ENCODE results near the gene NFKBIL1. TPM values are rescaled to one million over a fixed set of nuclear protein-coding genes. Genes with fewer than 3 reads are reported as not detected.

NFKBIL1 gene
- total and polyA plus RNA-seq, 12 donors, result 5.0 to 46.2 (median 27.8) TPM

DNA sequence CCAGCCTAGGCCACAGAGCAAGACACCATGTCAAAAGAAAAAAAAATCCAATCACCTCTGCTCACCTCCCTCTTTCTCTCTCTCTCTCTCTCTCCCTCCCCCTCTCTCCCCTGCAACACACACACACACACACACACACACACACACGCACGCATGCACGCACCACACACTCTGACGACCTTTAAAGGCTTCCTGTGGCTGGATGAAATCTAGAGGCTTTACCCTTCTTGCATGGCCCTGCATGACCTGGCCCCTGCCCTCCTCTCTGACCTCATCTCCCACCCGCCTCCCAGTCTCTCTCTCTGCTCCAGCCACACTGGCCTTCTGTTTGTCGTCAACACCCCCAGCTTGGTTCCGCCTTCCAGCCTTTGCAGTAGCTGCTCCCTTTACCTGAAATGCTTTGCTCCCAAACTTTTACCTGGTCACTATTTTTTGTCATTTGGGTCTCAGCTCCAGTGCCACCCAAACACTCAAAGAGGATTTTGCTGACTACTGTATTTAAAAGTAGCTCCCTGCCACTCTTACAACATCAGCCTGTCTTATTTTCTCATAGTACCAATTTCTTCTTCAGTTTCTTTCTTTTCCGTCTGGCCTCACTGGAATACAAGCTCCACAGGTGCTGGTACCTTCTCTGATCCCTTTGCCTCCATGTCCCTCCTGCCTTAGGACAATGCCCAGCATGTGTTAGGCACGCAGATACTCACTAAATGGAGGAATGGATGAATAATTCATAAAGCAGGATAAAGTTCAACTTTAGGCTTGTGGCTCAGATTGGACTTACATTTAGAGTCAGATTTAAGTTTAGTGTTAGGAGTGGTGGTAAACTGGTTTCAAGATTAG, 20.3 kb downstream of the NFKBIL1 start:
- Histone ChIP-seq H3K27ac (no peak overlapping the region), H3K27me3 (no peaks in the 10 kb centered on the region), H3K9me3 (replicated peaks in 1 of 3) (no peaks in the 10 kb centered on the region), H3K4me1 (replicated peaks in 1 of 2) (no peaks in the 10 kb centered on the region), H3K36me3 (replicated peaks in 1 of 2) (no peaks in the 10 kb centered on the region), H3K4me3 (no peak overlapping the region)
- TF ChIP-seq POLR2A (IDR thresholded peaks at IDR 0.05), result no peak
- TF ChIP-seq, protein P1, sequence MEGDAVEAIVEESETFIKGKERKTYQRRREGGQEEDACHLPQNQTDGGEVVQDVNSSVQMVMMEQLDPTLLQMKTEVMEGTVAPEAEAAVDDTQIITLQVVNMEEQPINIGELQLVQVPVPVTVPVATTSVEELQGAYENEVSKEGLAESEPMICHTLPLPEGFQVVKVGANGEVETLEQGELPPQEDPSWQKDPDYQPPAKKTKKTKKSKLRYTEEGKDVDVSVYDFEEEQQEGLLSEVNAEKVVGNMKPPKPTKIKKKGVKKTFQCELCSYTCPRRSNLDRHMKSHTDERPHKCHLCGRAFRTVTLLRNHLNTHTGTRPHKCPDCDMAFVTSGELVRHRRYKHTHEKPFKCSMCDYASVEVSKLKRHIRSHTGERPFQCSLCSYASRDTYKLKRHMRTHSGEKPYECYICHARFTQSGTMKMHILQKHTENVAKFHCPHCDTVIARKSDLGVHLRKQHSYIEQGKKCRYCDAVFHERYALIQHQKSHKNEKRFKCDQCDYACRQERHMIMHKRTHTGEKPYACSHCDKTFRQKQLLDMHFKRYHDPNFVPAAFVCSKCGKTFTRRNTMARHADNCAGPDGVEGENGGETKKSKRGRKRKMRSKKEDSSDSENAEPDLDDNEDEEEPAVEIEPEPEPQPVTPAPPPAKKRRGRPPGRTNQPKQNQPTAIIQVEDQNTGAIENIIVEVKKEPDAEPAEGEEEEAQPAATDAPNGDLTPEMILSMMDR (IDR thresholded peaks at IDR 0.05), result no peak
- intact Hi-C loops (cut with DNase I), result no loop called here
- no peak for DNase-seq
- 39 to 53% (median 46%) methylated on average over 9 of the region's 9 CpGs for WGBS, 4 donors

GRCh38 chr6:31568537-31568961, 21.1 kb downstream of the NFKBIL1 start:
- Histone ChIP-seq H3K9me3 (replicated peaks in 1 of 3) (no peaks in the 10 kb centered on the region), H3K27me3 (no peaks in the 10 kb centered on the region)
- WGBS, 4 donors, result 57 to 76% (median 63%) methylated on average over 3 of the region's 3 CpGs

GRCh38 chr6:31569861-31570536, 22.6 kb downstream of the NFKBIL1 start:
- no peak for DNase-seq
- TF ChIP-seq, protein P1 (IDR thresholded peaks at IDR 0.05), result no peak
- no peak for TF ChIP-seq POLR2A (IDR thresholded peaks at IDR 0.05)
- intact Hi-C loops (cut with DNase I), result no loop called here
- Histone ChIP-seq H3K27me3 (no peaks in the 10 kb centered on the region), H3K4me3 (no peak overlapping the region), H3K9me3 (replicated peaks in 1 of 3) (no peaks in the 10 kb centered on the region), H3K4me1 (replicated peaks in 1 of 2) (no peaks in the 10 kb centered on the region), H3K36me3 (replicated peaks in 1 of 2) (no peaks in the 10 kb centered on the region), H3K27ac (no peak overlapping the region)
- 80 to 100% (median 84%) methylated on average over 1 of the region's 1 CpG for WGBS, 4 donors

More at GRCh38 chr6:31568537-31568961, 21.1 kb downstream of the NFKBIL1 start:
- Histone ChIP-seq H3K36me3 (replicated peaks in 1 of 2) (no peaks in the 10 kb centered on the region), H3K27ac (no peak overlapping the region), H3K4me3 (no peak overlapping the region), H3K4me1 (replicated peaks in 1 of 2) (no peaks in the 10 kb centered on the region)
- peak in 1 of 7 donors; percentile 38 for DNase-seq
- intact Hi-C loops (cut with DNase I), result no loop called here
- TF ChIP-seq, protein P1 (IDR thresholded peaks at IDR 0.05), result no peak
- no peak for TF ChIP-seq POLR2A (IDR thresholded peaks at IDR 0.05)

DNA sequence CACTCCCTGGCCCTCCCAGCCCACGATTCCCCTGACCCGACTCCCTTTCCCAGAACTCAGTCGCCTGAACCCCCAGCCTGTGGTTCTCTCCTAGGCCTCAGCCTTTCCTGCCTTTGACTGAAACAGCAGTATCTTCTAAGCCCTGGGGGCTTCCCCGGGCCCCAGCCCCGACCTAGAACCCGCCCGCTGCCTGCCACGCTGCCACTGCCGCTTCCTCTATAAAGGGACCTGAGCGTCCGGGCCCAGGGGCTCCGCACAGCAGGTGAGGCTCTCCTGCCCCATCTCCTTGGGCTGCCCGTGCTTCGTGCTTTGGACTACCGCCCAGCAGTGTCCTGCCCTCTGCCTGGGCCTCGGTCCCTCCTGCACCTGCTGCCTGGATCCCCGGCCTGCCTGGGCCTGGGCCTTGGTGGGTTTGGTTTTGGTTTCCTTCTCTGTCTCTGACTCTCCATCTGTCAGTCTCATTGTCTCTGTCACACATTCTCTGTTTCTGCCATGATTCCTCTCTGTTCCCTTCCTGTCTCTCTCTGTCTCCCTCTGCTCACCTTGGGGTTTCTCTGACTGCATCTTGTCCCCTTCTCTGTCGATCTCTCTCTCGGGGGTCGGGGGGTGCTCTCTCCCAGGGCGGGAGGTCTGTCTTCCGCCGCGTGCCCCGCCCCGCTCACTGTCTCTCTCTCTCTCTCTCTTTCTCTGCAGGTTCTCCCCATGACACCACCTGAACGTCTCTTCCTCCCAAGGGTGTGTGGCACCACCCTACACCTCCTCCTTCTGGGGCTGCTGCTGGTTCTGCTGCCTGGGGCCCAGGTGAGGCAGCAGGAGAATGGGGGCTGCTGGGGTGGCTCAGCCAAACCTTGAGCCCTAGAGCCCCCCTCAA, 24.9 kb downstream of the NFKBIL1 start, which contains the start of gene LTA:
LTA (plus strand) TSS at position 249 of the 871 bp plus-strand sequence; CDS start at position 703, 454 bp downstream.
- TF ChIP-seq, protein P1 (IDR thresholded peaks at IDR 0.05), result no peak
- TF ChIP-seq POLR2A (IDR thresholded peaks at IDR 0.05), result no peak
- no peak within 1 kb of the TSS for H3K4me3 ChIP-seq
- intact Hi-C loops (cut with DNase I), result no loop called here

More for the DNA sequence above, 24.9 kb downstream of the NFKBIL1 start, which contains the start of gene LTA:
- WGBS, 4 donors, result 79 to 89% (median 85%) methylated on average over 20 to 27 of the region's 27 CpGs
- Histone ChIP-seq H3K4me1 (replicated peaks in 1 of 2) (no peaks in the 10 kb centered on the region), H3K27me3 (no peaks in the 10 kb centered on the region), H3K9me3 (replicated peaks in 1 of 3) (no peaks in the 10 kb centered on the region), H3K36me3 (replicated peaks in 1 of 2) (no peaks in the 10 kb centered on the region), H3K27ac (no peak within 1 kb of the TSS)
- no peak for DNase-seq

All from adrenal gland (tissue), 12 donors.